Activated CD4-positive, alpha-beta T cell treated with anti-CD3 and anti-CD28 coated beads, Interleukin-2, amount 10 ng/mL, durations not matched to agents 7 days and 5 days (primary cell): Measurements from ENCODE around the gene TBK1. TPM values are rescaled to one million over a fixed set of nuclear protein-coding genes. Genes with fewer than 3 reads are reported as not detected.
A peak's percentile ranks its signal among the peaks of the same experiment; 100 is the strongest.

Experiments
- CTCF ChIA-PET: fragments of 350-600 bp; sonication (Branson Sonifier 250); formaldehyde crosslinking; loops from one replicate; lab custom pipeline; 2021; ENCODE audit warnings: antibody characterized with exemption; lab: Charles Lee
- POLR2A ChIA-PET: fragments of 350-600 bp; sonication (Branson Sonifier 250); formaldehyde crosslinking; loops from one replicate; lab custom pipeline; 2021; ENCODE audit warnings: antibody characterized with exemption; lab: Charles Lee
- DNase-seq: peaks from one replicate; pipeline ENCODE4 v3.0.0-alpha.2; 2020
- H3K27ac Mint-ChIP-seq: one replicate; pipeline ENCODE4 v1.8.0; 2021; ENCODE audit warnings: mild to moderate bottlenecking, moderate library complexity, mixed read lengths
- H3K27me3 Mint-ChIP-seq: one replicate; pipeline ENCODE4 v1.8.0; 2021; ENCODE audit warnings: mixed read lengths
- H3K36me3 Mint-ChIP-seq: one replicate; pipeline ENCODE4 v1.8.0; 2021; ENCODE audit warnings: low read depth, mixed read lengths
- H3K4me1 Mint-ChIP-seq: one replicate; pipeline ENCODE4 v1.8.0; 2021; ENCODE audit warnings: mixed read lengths
- H3K4me3 Mint-ChIP-seq: one replicate; pipeline ENCODE4 v1.8.0; 2021; ENCODE audit warnings: mild to moderate bottlenecking, moderate library complexity, mixed read lengths
- H3K9me3 Mint-ChIP-seq: one replicate; pipeline ENCODE4 v1.8.0; 2021; ENCODE audit warnings: mixed read lengths
- total RNA-seq, 2 experiments: library from RNA; stranded (reverse); gene quantifications; one replicate each; pipeline ENCODE4 v1.2.3, GENCODE V29; 2021

Gene TBK1
- total RNA-seq, 2 experiments from 2014 or later, result 22.7 to 24.1 TPM

GRCh38 chr12:64457032-64457431 lies 5.1 kb downstream of the TBK1 start:
- CTCF ChIA-PET, result interaction anchor here (0.6 to 0.8 kb wide), 3 partner anchors 9 to 157 kb away, joined by 3 to 4 read pairs (median 3); no protein-coding TSS in a partner anchor

GRCh38 chr12:64457466-64457865 lies 5.5 kb downstream of the TBK1 start:
- no peak overlapping the region for H3K27ac Mint-ChIP-seq

More at GRCh38 chr12:64457032-64457431, 5.1 kb downstream of the TBK1 start:
- POLR2A ChIA-PET, result interaction anchor here (0.7 kb wide), 1 partner anchor 763 kb away, joined by 4 read pairs; no protein-coding TSS in a partner anchor
- H3K27ac Mint-ChIP-seq, result no peak overlapping the region
- no peak overlapping the region for H3K4me3 Mint-ChIP-seq
- no peaks in the 10 kb centered on the region for H3K9me3 Mint-ChIP-seq
- DNase-seq, result no peak
- peaks cover 46% of the 10 kb centered on the region for H3K4me1 Mint-ChIP-seq
- H3K27me3 Mint-ChIP-seq, result no peaks in the 10 kb centered on the region
- peaks cover 34% of the 10 kb centered on the region for H3K36me3 Mint-ChIP-seq

GRCh38 chr12:64457923-64458322 lies 6.0 kb downstream of the TBK1 start:
- POLR2A ChIA-PET, result no interaction called here
- Mint-ChIP-seq H3K9me3 (no peaks in the 10 kb centered on the region), H3K4me3 (no peak overlapping the region), H3K27me3 (no peaks in the 10 kb centered on the region), H3K4me1 (peaks cover 44% of the 10 kb centered on the region), H3K36me3 (peaks cover 32% of the 10 kb centered on the region), H3K27ac (no peak overlapping the region)
- no peak for DNase-seq
- CTCF ChIA-PET, result no interaction called here

More at GRCh38 chr12:64457466-64457865, 5.5 kb downstream of the TBK1 start:
- ChIA-PET POLR2A (no interaction called here), CTCF (interaction anchor here (0.6 kb wide), 1 partner anchor 157 kb away, joined by 3 read pairs; no protein-coding TSS in a partner anchor)
- H3K27me3 Mint-ChIP-seq, result no peaks in the 10 kb centered on the region
- peaks cover 46% of the 10 kb centered on the region for H3K4me1 Mint-ChIP-seq
- H3K4me3 Mint-ChIP-seq, result no peak overlapping the region
- H3K36me3 Mint-ChIP-seq, result peaks cover 35% of the 10 kb centered on the region
- no peak for DNase-seq
- H3K9me3 Mint-ChIP-seq, result no peaks in the 10 kb centered on the region

GRCh38 chr12:64459394-64459891 lies 7.5 kb downstream of the TBK1 start:
- peaks cover 33% of the 10 kb centered on the region for H3K36me3 Mint-ChIP-seq
- peak overlapping the region; percentile 95 for H3K27ac Mint-ChIP-seq
- no peaks in the 10 kb centered on the region for H3K9me3 Mint-ChIP-seq
- H3K27me3 Mint-ChIP-seq, result no peaks in the 10 kb centered on the region
- peaks cover 34% of the 10 kb centered on the region for H3K4me1 Mint-ChIP-seq
- peak overlapping the region; percentile 78 for H3K4me3 Mint-ChIP-seq
- DNase-seq, result peak; percentile 12
- ChIA-PET CTCF (interaction anchor here (0.6 to 1.1 kb wide), 3 partner anchors 12 to 143 kb away, joined by 3 read pairs; no protein-coding TSS in a partner anchor), POLR2A (interaction anchor here (0.6 kb wide), 1 partner anchor 49 kb away, joined by 3 read pairs; no protein-coding TSS in a partner anchor)

GRCh38 chr12:64461634-64462414 lies 9.9 kb downstream of the TBK1 start:
- POLR2A ChIA-PET, result no interaction called here
- CTCF ChIA-PET, result no interaction called here
- Mint-ChIP-seq H3K36me3 (peaks cover 39% of the 10 kb centered on the region), H3K27me3 (no peaks in the 10 kb centered on the region), H3K9me3 (no peaks in the 10 kb centered on the region), H3K27ac (no peak overlapping the region), H3K4me3 (no peak overlapping the region), H3K4me1 (peaks cover 23% of the 10 kb centered on the region)
- DNase-seq, result no peak

GRCh38 chr12:64466178-64466577 lies 14.3 kb downstream of the TBK1 start:
- Mint-ChIP-seq H3K4me3 (no peak overlapping the region), H3K4me1 (no peaks in the 10 kb centered on the region), H3K9me3 (no peaks in the 10 kb centered on the region), H3K27ac (no peak overlapping the region), H3K27me3 (no peaks in the 10 kb centered on the region), H3K36me3 (peaks cover 42% of the 10 kb centered on the region)
- ChIA-PET CTCF (no interaction called here), POLR2A (no interaction called here)
- no peak for DNase-seq

- H3K36me3 Mint-ChIP-seq, result peaks cover 56% of the 10 kb centered on the region
- no peaks in the 10 kb centered on the region for H3K4me1 Mint-ChIP-seq
- no peak overlapping the region for H3K4me3 Mint-ChIP-seq
- no peak for DNase-seq
- no peaks in the 10 kb centered on the region for H3K9me3 Mint-ChIP-seq
- no peaks in the 10 kb centered on the region for H3K27me3 Mint-ChIP-seq
- no peak overlapping the region for H3K27ac Mint-ChIP-seq
- ChIA-PET CTCF (interaction anchor here (0.7 to 1.1 kb wide), 4 partner anchors 14 to 1337 kb away, joined by 3 to 6 read pairs (median 4); no protein-coding TSS in a partner anchor), POLR2A (no interaction called here)
Observed at GRCh38 chr12:64468966-64469365, 17.0 kb downstream of the TBK1 start.

- no peaks in the 10 kb centered on the region for H3K27me3 Mint-ChIP-seq
- POLR2A ChIA-PET, result no interaction called here
- no peak overlapping the region for H3K4me3 Mint-ChIP-seq
- H3K27ac Mint-ChIP-seq, result peak overlapping the region; percentile 37
- no peaks in the 10 kb centered on the region for H3K4me1 Mint-ChIP-seq
- CTCF ChIA-PET, result interaction anchor here (0.7 to 1.1 kb wide), 3 partner anchors 16 to 1337 kb away, joined by 3 to 6 read pairs (median 5); no protein-coding TSS in a partner anchor
- peaks cover 59% of the 10 kb centered on the region for H3K36me3 Mint-ChIP-seq
- DNase-seq, result no peak
- H3K9me3 Mint-ChIP-seq, result no peaks in the 10 kb centered on the region
Observed at GRCh38 chr12:64469455-64470142, 17.7 kb downstream of the TBK1 start.

- no peak overlapping the region for H3K27ac Mint-ChIP-seq
- ChIA-PET POLR2A (no interaction called here), CTCF (interaction anchor here (1.1 kb wide), 1 partner anchor 209 kb away, joined by 3 read pairs; no protein-coding TSS in a partner anchor)
- no peak overlapping the region for H3K4me3 Mint-ChIP-seq
- H3K9me3 Mint-ChIP-seq, result peaks cover 4% of the 10 kb centered on the region
- H3K4me1 Mint-ChIP-seq, result no peaks in the 10 kb centered on the region
- no peaks in the 10 kb centered on the region for H3K27me3 Mint-ChIP-seq
- no peak for DNase-seq
- peaks cover 59% of the 10 kb centered on the region for H3K36me3 Mint-ChIP-seq
Observed at GRCh38 chr12:64470495-64470894, 18.6 kb downstream of the TBK1 start.

GRCh38 chr12:64473176-64473575 lies 21.3 kb downstream of the TBK1 start:
- H3K27me3 Mint-ChIP-seq, result no peaks in the 10 kb centered on the region
- H3K27ac Mint-ChIP-seq, result no peak overlapping the region
- no peak overlapping the region for H3K4me3 Mint-ChIP-seq
- ChIA-PET CTCF (interaction anchor here (0.9 to 1.2 kb wide), 2 partner anchors 10 to 29 kb away, joined by 3 read pairs; no protein-coding TSS in a partner anchor), POLR2A (no interaction called here)
- no peak for DNase-seq
- peaks cover 71% of the 10 kb centered on the region for H3K36me3 Mint-ChIP-seq
- H3K4me1 Mint-ChIP-seq, result no peaks in the 10 kb centered on the region
- H3K9me3 Mint-ChIP-seq, result peaks cover 15% of the 10 kb centered on the region

GRCh38 chr12:64475518-64475917 lies 23.6 kb downstream of the TBK1 start:
- Mint-ChIP-seq H3K9me3 (peaks cover 15% of the 10 kb centered on the region), H3K4me1 (no peaks in the 10 kb centered on the region), H3K27me3 (no peaks in the 10 kb centered on the region), H3K4me3 (no peak overlapping the region), H3K36me3 (peaks cover 64% of the 10 kb centered on the region), H3K27ac (no peak overlapping the region)
- DNase-seq, result no peak
- POLR2A ChIA-PET, result no interaction called here
- CTCF ChIA-PET, result interaction anchor here (0.6 to 0.8 kb wide), 2 partner anchors 34 to 72 kb away, joined by 3 read pairs; no protein-coding TSS in a partner anchor

- DNase-seq, result no peak
- Mint-ChIP-seq H3K27ac (no peak overlapping the region), H3K4me3 (no peak overlapping the region), H3K27me3 (no peaks in the 10 kb centered on the region), H3K9me3 (peaks cover 15% of the 10 kb centered on the region), H3K36me3 (peaks cover 59% of the 10 kb centered on the region), H3K4me1 (no peaks in the 10 kb centered on the region)
- ChIA-PET CTCF (interaction anchor here (1.0 kb wide), 1 partner anchor 15 kb away, joined by 3 read pairs; no protein-coding TSS in a partner anchor), POLR2A (no interaction called here)
Observed at GRCh38 chr12:64476844-64477243, 24.9 kb downstream of the TBK1 start.
